Activated CD8-positive, alpha-beta memory T cell treated with anti-CD3 and anti-CD28 coated beads for 4 hours (primary cell): ENCODE results near the gene PCLAF.
"Not testable (repeated sequence)": the region's sequence is repeated elsewhere in the genome, so short reads cannot be mapped to it uniquely, and the experiment has no call there.

Experiments used
- DNase-seq, 2 donors: peaks; one replicate each; pipeline ENCODE4 v3.0.0-alpha.2; 2020; ENCODE audit warnings: low read depth in 2 of 2

Gene PCLAF

DNA sequence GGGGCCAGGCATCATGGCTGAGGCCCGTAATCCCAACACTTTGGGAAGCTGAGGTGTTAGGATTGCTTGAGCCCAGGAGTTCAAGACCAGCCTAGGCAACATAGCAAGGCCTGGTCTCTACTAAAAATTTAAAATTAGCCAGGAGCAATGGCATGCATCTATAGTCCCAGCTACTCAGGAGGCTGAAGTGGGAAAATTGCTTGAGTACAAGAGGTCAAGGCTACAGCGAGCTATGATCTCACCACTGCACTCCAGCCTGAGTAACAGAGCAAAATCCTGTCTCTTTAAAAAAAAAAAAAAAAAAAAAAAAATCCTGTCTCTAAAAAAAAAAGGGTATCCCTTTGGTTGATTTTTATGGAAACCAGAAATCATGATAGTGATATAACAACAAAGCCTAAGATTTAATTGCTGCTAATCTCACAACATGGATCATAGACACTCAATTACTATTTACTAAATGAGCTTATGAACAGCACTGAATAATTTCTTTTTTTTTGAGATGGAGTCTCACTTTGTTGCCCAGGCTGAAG is 12.1 kb downstream of the PCLAF start:
- no peak for DNase-seq

- no peak for DNase-seq
Measured at GRCh38 chr15:64361259-64361658, 20.0 kb downstream of the PCLAF start.

DNA sequence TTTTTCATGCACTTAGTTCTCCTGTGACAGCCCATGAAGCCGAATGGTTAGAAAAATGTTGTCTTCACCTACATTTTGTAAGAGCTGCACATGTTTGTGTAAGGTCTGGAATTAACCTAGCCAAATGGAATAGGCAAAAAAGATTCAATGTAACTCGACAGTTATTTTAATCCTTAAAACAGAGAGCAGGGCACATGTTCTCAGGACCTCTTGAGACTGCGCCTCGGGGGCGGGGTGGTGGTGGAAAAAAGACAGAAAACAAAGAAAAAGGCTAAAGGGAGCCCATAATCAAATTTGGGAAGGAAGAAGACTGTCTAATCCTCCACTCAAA is 24.6 kb downstream of the PCLAF start:
- DNase-seq: no peak

DNA sequence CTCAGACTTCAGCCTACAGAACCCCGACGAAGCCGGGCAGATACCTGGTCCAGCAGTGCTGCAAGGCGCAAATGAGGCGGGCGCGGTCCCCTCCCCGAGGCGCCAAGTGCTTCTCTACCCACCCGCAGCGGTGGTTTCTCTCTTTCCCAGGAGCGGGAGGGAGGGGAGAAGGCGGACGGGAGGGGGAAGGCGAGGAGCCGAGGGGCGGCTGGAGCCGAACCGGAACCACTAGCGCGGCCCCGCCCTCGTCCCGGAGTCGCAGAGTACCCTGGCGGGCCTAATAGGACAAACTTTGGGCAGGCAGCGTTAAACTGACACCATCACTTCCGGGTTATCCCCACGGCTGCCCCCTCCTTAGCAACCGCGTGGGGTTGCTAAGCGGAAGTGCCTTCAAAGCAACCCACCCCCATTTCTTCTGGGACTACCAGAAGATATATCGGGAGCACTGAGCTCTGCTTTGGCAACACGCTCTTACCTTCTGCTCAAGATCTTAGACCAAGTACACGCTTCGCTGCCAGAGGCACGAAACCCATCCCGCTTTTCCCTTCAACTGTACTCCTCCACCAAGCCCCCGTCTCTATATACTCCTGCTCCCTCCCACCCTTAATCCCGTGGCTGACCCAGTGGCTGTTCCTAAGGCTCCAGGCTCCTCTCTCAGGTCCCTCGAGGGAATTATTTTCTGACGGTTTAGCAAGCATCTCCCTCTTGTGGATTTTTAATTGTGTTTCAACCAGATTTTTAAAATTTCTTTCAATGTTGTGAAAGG is 25.1 kb downstream of the PCLAF start, which contains the start of gene CSNK1G1:
TSS of gene CSNK1G1 (minus strand) at position 230 of the 766 bp plus-strand sequence. CDS start 55,674 bp downstream, outside the sequence.
- DNase-seq: peak; percentile 89 to 91

DNA sequence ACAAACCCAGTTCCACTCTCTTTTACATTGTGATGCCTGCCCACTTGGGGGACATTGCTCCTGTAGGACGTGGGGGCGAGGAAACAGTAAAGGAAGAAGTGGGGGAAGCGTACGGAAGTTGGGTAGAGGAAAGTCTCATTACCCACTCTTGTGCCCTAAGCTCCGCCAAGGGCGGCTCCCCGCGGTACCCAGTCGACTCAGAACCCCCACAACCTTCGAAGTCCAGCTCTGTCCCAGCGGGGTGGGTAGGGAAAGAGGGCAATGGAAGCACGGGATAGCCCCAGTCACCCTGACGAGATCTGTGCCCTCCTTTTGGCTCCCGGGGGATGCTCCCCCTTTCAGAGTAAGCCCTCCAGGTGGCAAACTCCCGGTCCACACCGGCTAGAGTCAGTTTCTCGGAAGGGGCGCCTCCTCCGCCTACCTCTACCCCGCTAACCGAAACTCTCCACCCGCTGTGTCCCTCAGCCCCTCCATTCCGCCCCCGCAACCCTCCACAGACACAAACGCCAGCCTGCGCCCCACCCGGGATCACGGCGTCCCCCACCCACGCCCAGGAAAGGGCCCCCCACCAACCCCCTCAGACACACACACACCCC is 25.8 kb downstream of the PCLAF start:
- peak; percentile 33 to 36 for DNase-seq

GRCh38 chr15:64354688-64355344 is 26.4 kb downstream of the PCLAF start:
- no peak for DNase-seq

GRCh38 chr15:64351265-64351664 is 30.0 kb downstream of the PCLAF start:
- no peak for DNase-seq

- DNase-seq: no peak
Measured at GRCh38 chr15:64349375-64349774, 31.9 kb downstream of the PCLAF start.

- DNase-seq: no peak
Measured at GRCh38 chr15:64348455-64348854, 32.8 kb downstream of the PCLAF start.

GRCh38 chr15:64346242-64346641 is 35.0 kb downstream of the PCLAF start:
- DNase-seq: not testable (repeated sequence)

DNA sequence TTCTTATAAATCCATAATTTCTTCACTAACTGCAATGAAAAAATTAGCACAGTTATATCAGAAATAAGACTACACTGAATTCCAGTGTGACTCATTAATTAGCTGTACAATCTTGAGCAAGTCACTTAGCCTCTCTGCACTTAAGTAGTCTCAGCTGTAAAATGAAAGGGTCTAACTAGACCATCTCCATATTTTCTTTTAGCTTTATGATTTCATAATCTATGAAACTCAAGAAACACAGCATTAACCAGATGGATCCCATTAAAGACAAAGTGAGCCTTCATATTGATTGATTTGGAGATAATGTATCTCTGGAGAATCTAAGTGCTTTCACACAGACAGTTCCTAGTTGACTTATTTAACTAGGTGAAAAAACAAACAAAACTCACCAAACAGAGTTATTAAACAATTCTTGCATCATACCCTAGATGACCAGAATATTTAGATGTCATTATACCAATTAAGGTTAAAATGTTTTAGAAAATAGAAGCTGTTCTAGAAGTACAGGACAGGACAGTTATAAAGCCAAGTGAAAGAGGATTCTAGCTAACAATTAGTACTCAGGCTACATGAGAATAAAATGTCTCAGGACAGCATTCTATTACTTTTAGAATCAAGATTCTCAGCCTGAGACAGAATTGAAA is 36.5 kb downstream of the PCLAF start:
- no peak for DNase-seq

GRCh38 chr15:64343841-64344240 is 37.4 kb downstream of the PCLAF start:
- no peak for DNase-seq

DNA sequence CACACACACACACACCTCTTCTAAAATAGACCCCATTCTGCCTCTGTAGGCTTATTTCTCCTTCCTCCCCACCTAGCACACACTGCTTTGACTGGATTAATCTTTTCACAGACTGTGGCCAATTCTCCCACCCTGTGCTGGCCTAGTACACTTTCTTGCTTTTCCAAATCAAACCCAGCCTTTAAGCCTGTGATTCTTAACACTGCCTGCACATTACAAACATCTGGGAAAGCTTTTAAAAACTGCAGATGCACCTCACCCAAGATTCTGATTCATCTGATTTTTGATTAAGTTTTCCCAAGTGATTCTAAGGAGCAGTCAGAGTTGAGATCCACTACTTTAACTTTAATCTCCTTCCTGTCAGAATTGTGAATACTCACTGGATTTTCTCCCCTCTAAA is 38.0 kb downstream of the PCLAF start:
- no peak for DNase-seq

GRCh38 chr15:64341961-64342360 is 39.3 kb downstream of the PCLAF start:
- DNase-seq: no peak

DNA sequence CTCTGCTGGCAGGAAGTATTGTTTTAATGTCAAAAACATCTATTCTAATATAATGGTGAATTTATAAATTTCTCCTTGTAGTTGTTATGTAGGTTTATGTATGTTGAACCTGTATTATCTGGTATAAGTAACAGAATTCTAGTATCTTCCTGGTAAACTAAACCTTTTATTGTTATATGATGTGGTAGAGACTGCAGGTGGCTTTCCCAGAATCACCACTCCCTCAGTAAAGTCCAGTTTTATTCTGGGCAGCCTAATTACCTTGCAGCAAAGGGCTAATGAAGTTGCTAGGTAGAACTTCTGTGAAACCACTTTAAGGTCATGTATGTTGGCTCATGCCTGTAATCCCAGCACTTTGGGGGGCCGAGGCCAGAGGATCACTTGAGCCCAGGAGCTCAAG is 40.9 kb downstream of the PCLAF start:
- no peak for DNase-seq

- no peak for DNase-seq
Measured at GRCh38 chr15:64337761-64338160, 43.5 kb downstream of the PCLAF start.

DNA sequence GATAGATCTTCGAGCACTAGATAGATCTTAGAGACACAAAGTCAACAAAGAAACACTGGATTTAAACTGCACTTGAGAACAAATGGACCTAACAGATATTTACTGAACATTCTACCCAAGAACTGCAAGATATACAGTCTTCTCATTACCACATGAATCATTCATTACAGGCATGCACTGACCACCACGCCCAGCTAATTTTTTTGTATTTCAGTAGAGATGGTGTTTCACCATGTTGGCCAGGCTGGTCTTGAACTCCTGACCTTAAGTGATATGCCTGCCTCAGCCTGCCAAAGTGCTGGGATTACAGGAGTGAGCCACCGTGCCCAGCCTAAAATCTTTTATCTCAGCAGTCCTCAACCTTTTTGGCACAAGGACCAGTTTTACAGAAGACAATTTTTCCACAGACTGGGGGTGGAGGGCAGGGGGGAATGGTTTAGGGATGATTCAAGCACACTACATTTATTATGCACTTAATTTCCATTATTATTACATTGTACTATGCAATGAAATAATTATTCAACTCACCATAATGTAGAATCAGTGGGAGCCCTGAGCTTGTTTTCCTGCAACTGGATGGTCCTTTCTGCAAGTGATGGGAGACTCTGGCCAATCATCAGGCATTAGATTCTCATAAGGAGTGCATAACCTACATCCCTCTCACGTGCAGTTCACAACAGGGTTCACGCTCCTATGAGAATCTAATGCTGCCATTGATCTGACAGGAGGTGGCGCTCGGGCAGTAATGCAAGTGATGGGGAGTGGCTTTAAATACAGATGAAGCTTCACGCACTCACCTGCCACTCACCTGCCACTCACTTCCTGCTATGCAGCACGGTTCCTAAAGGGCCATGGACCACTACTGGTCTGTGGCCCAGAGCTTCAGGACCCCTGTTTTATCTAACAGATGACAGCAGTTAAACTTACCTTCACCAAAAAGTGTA is 47.0 kb downstream of the PCLAF start:
- DNase-seq: no peak

GRCh38 chr15:64333516-64333915 is 47.7 kb downstream of the PCLAF start:
- no peak for DNase-seq

- DNase-seq: not testable (repeated sequence)
Measured at GRCh38 chr15:64331668-64332067, 49.6 kb downstream of the PCLAF start.

GRCh38 chr15:64326975-64327374 is 54.3 kb downstream of the PCLAF start:
- not testable (repeated sequence) for DNase-seq

GRCh38 chr15:64326458-64326857 is 54.8 kb downstream of the PCLAF start:
- not testable (repeated sequence) for DNase-seq
